ENCODE data around the gene RASSF9.

DNA sequence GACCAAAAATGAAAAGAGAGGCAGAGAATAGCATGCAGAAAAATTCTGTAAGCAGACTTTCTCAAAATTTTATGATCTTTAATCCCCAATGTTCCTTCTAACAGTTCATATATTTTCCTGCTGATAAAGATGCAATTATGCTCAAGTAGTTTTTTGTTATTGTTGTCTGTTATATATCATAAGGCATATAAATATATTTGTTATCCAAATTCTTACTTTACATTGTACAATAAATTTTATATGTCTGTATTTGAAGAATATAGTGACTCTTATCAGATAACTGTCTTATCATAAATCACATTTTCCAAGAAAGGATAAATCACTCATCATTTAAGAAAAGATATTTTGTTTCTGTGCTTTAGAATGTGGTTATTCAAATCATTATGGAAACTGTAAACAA lies 2.6 kb downstream of the RASSF9 start:
- no peak for TF ChIP-seq CCAR2 (IDR thresholded peaks at IDR 0.05; ENCODE audit: low read depth, low read length)
- TF ChIP-seq, protein P1, sequence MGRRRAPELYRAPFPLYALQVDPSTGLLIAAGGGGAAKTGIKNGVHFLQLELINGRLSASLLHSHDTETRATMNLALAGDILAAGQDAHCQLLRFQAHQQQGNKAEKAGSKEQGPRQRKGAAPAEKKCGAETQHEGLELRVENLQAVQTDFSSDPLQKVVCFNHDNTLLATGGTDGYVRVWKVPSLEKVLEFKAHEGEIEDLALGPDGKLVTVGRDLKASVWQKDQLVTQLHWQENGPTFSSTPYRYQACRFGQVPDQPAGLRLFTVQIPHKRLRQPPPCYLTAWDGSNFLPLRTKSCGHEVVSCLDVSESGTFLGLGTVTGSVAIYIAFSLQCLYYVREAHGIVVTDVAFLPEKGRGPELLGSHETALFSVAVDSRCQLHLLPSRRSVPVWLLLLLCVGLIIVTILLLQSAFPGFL (CRISPR knock-in tag; IDR thresholded peaks at IDR 0.05) = no peak

Data from K562 (cell line).